Left renal cortex interstitium (tissue), 4 donors: ENCODE results near the gene NOTUM. TPM values are rescaled to one million over a fixed set of nuclear protein-coding genes. Genes with fewer than 3 reads are reported as not detected.

Experiments
- DNase-seq, 4 donors: peaks; one replicate each; pipeline ENCODE4 v3.0.0-alpha.2; 2013; ENCODE audit warnings: low read depth in 4 of 4, low spot score in 2 of 4, missing footprints in 1 of 4
- polyA plus RNA-seq, 4 donors: library from polyadenylated mRNA; unstranded; fragments of 120-200 nt; gene quantifications; one replicate each; pipeline ENCODE4 v1.2.1, GENCODE V29; 2013; ENCODE audit not compliant: insufficient read length in 4 of 4

Gene NOTUM
- polyA plus RNA-seq, 4 donors, result 2.1 to 3.2 (median 2.8) TPM

- no peak for DNase-seq
Measured at GRCh38 chr17:81912441-81913309, 48.3 kb downstream of the NOTUM start.

GRCh38 chr17:81911969-81912368 lies 49.0 kb downstream of the NOTUM start:
- DNase-seq, result no peak

- peak in 2 of 4 donors; percentile 73 for DNase-seq
Measured at GRCh38 chr17:81911277-81911961, 49.6 kb downstream of the NOTUM start, which contains the start of gene PCYT2. PCYT2 (minus strand) TSS chr17:81911399; CDS start chr17:81911355, 44 bp downstream.

- DNase-seq, result no peak
Measured at GRCh38 chr17:81910840-81911276, 50.1 kb downstream of the NOTUM start.

GRCh38 chr17:81909966-81910839 lies 50.8 kb downstream of the NOTUM start:
- DNase-seq, result no peak

- DNase-seq, result no peak
Measured at GRCh38 chr17:81909231-81909630, 51.8 kb downstream of the NOTUM start.

- DNase-seq, result no peak
Measured at GRCh38 chr17:81908793-81909192, 52.2 kb downstream of the NOTUM start.

- DNase-seq, result no peak
Measured at GRCh38 chr17:81907219-81908145, 53.5 kb downstream of the NOTUM start.

GRCh38 chr17:81906476-81907218 lies 54.3 kb downstream of the NOTUM start:
- DNase-seq, result no peak

- no peak for DNase-seq
Measured at GRCh38 chr17:81905993-81906392, 55.0 kb downstream of the NOTUM start.

GRCh38 chr17:81905424-81905875 lies 55.5 kb downstream of the NOTUM start:
- DNase-seq, result no peak

GRCh38 chr17:81904600-81905423 lies 56.2 kb downstream of the NOTUM start:
- no peak for DNase-seq

GRCh38 chr17:81903896-81904599 lies 56.9 kb downstream of the NOTUM start:
- DNase-seq, result no peak

- DNase-seq, result no peak
Measured at GRCh38 chr17:81903415-81903831, 57.6 kb downstream of the NOTUM start.

GRCh38 chr17:81902653-81903414 lies 58.2 kb downstream of the NOTUM start:
- no peak for DNase-seq
